ENCODE data around the gene SLC44A3. TPM values are rescaled to one million over a fixed set of nuclear protein-coding genes. Genes with fewer than 3 reads are reported as not detected.

Gene SLC44A3
- total and polyA plus RNA-seq, 2 of the 4 experiments (the other 2 are of a cell fraction): 0.31 to 0.54 TPM

- TF ChIP-seq SMC3 (IDR thresholded peaks at IDR 0.05; ENCODE audit: low read depth, low read length): no peak
- TF ChIP-seq BHLHE40 (IDR thresholded peaks at IDR 0.05; ENCODE audit: low read depth, low read length): no peak
These were observed 52.8 kb downstream of the SLC44A3 start (continued) for GRCh38 chr1:94872771-94873495.

- H3K23ac ChIP-seq (ENCODE audit: low read depth, low read length): no peak overlapping the region
- H3K14ac ChIP-seq (replicated peaks; ENCODE audit: low read depth, low read length): 0 out of 2 replicates have a peak overlapping the region, but pooled peaks have one; percentile 11
- no peaks in the 10 kb centered on the region for H3K9me3 ChIP-seq (ENCODE audit: control insufficient read depth, insufficient read depth, low read length)
- intact Hi-C loops (cut with micrococcal nuclease): no loop called here
- 53% methylated on average over 3 of the region's 7 CpGs; no CpG with 5 or more reads in 1 of the 2 experiments for WGBS, 2 experiments (ENCODE audit: extremely low coverage in 2 of 2, insufficient read length in 1 of 2)
- peak; percentile 79 for ATAC-seq (ENCODE audit: low read depth)
- ChIA-PET POLR2A (ENCODE audit: unreplicated experiment) (interaction anchor here (0.6 to 0.8 kb wide), 2 partner anchors 8 to 13 kb away, joined by 4 to 5 read pairs; no protein-coding TSS in a partner anchor), CTCF (interaction anchor here (0.6 kb wide), 1 partner anchor 16 kb away, joined by 3 read pairs; no protein-coding TSS in a partner anchor)
- BruUV-seq (replicated peaks): no TSS peak
- H3K79me1 ChIP-seq (ENCODE audit: low read depth in 1 of 2, low read length in 2 of 2): no peaks in the 10 kb centered on the region
- H4K8ac ChIP-seq (ENCODE audit: low read depth in 2 of 2, low read length in 2 of 2): 0 out of 4 replicates have a peak overlapping the region, but pooled peaks of 1 of the 2 experiments have one; percentile 1
- no peak overlapping the region for H2BK15ac ChIP-seq (ENCODE audit: low read depth, low read length)
- H3K9me1 ChIP-seq (ENCODE audit: insufficient read depth, low read length): 0 out of 2 replicates have a peak, but pooled peaks cover 10% of the 10 kb centered on the region
- H3K18ac ChIP-seq (ENCODE audit: low read depth, low read length): peak overlapping the region; percentile 6; the same call in 1 of the 2 replicates
- no peak overlapping the region for H3K4me3 ChIP-seq (ENCODE audit: insufficient read depth, low read depth, low read length)
- DNase-seq: peak; percentile 57
- peak overlapping the region; percentile 45 for H2AFZ ChIP-seq (replicated peaks; ENCODE audit: low read length, poor library complexity)
- no peak overlapping the region for H4K91ac ChIP-seq (ENCODE audit: insufficient read depth, low read depth, low read length)
- dilution Hi-C loops (cut with HindIII; ENCODE audit: low sequenced_read_pairs, unreplicated experiment): no loop called here
- H3K4me2 ChIP-seq (ENCODE audit: low read depth, low read length): no peak overlapping the region
- H2BK20ac ChIP-seq (ENCODE audit: low read depth, low read length): 0 out of 2 replicates have a peak overlapping the region, but pooled peaks have one; percentile 8
- H3K4ac ChIP-seq (ENCODE audit: low read depth, low read length): peak overlapping the region; percentile 26; the same call in 1 of the 2 replicates
- TF ChIP-seq BHLHE40 (IDR thresholded peaks at IDR 0.05; ENCODE audit: low read depth, low read length) (no peak), SMC3 (IDR thresholded peaks at IDR 0.05; ENCODE audit: low read depth, low read length) (no peak), RFX5 (IDR thresholded peaks at IDR 0.05; ENCODE audit: low read depth, low read length) (no peak), MAZ (IDR thresholded peaks at IDR 0.05; ENCODE audit: borderline replicate concordance, low read depth, low read length) (no peak), FOS (IDR thresholded peaks at IDR 0.05; ENCODE audit: low read depth, low read length) (no peak), CHD1 (IDR thresholded peaks at IDR 0.05; ENCODE audit: low read depth, low read length) (no peak), MAFK (IDR thresholded peaks at IDR 0.05; ENCODE audit: low read depth, low read length) (no peak), ELK1 (IDR thresholded peaks at IDR 0.05; ENCODE audit: borderline replicate concordance, low read depth, low read length) (no peak), CEBPB (IDR thresholded peaks at IDR 0.05; ENCODE audit: low read depth, low read length) (no peak)
- H3K9ac ChIP-seq (ENCODE audit: low read depth, low read length): no peak overlapping the region
- no peaks in the 10 kb centered on the region for H3K36me3 ChIP-seq (ENCODE audit: control insufficient read depth, insufficient read depth, low read length)
- H4K5ac ChIP-seq (ENCODE audit: low read depth, low read length): no peak overlapping the region
- no peak overlapping the region for H3K27ac ChIP-seq (ENCODE audit: insufficient read depth, low read length)
- in situ Hi-C loops (cut with MboI; ENCODE audit: low sequenced_read_pairs): no loop called here
- no peaks in the 10 kb centered on the region for H3K27me3 ChIP-seq (ENCODE audit: control insufficient read depth, insufficient read depth, low read length)
- no peaks in the 10 kb centered on the region for H4K20me1 ChIP-seq (ENCODE audit: insufficient read depth, low read length)
- H2BK120ac ChIP-seq (ENCODE audit: low read depth, low read length): no peak overlapping the region
- no peak overlapping the region for H3K56ac ChIP-seq (ENCODE audit: extremely low read depth, insufficient read depth, low read length)
- H3K4me1 ChIP-seq (ENCODE audit: control insufficient read depth, insufficient read depth, low read length): peaks cover 20% of the 10 kb centered on the region
- no peak overlapping the region for H2AK9ac ChIP-seq (replicated peaks; ENCODE audit: low read depth, low read length, poor library complexity)
- H2BK5ac ChIP-seq (ENCODE audit: low read depth, low read length, poor library complexity, severe bottlenecking): no peak overlapping the region
- H2AK5ac ChIP-seq (ENCODE audit: low read depth, low read length): peak overlapping the region; percentile 5; the same call in 1 of the 2 replicates
These were observed 53.6 kb downstream of the SLC44A3 start for GRCh38 chr1:94873520-94874351.

All from IMR-90 (cell line).